ENCODE results near the gene LSAMP. TPM values are rescaled to one million over a fixed set of nuclear protein-coding genes. Genes with fewer than 3 reads are reported as not detected.
A peak's percentile ranks its signal among the peaks of the same experiment; 100 is the strongest.

LSAMP gene
- total and polyA plus RNA-seq, 7 donors, result 0.23 to 47.1 (median 22.9) TPM

- peak overlapping the region in 3 of 4 donors; percentile 4 to 63 (median 62) for H3K4me3 ChIP-seq
- H3K36me3 ChIP-seq, result no peaks in the 10 kb centered on the region
- DNase-seq, result no peak
- no peak for TF ChIP-seq EP300 (IDR thresholded peaks at IDR 0.05)
- TF ChIP-seq, protein P1, sequence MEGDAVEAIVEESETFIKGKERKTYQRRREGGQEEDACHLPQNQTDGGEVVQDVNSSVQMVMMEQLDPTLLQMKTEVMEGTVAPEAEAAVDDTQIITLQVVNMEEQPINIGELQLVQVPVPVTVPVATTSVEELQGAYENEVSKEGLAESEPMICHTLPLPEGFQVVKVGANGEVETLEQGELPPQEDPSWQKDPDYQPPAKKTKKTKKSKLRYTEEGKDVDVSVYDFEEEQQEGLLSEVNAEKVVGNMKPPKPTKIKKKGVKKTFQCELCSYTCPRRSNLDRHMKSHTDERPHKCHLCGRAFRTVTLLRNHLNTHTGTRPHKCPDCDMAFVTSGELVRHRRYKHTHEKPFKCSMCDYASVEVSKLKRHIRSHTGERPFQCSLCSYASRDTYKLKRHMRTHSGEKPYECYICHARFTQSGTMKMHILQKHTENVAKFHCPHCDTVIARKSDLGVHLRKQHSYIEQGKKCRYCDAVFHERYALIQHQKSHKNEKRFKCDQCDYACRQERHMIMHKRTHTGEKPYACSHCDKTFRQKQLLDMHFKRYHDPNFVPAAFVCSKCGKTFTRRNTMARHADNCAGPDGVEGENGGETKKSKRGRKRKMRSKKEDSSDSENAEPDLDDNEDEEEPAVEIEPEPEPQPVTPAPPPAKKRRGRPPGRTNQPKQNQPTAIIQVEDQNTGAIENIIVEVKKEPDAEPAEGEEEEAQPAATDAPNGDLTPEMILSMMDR (IDR thresholded peaks at IDR 0.05), result no peak
- TF ChIP-seq POLR2A (IDR thresholded peaks at IDR 0.05), result no peak
- no peak for TF ChIP-seq POLR2AphosphoS5 (IDR thresholded peaks at IDR 0.05)
- H3K27me3 ChIP-seq, result no peaks in the 10 kb centered on the region
- intact Hi-C loops (cut with DNase I), result loop anchor here (5.0 kb wide), 2 partner anchors 104 to 194 kb away; no protein-coding TSS in a partner anchor
- no peaks in the 10 kb centered on the region for H3K9me3 ChIP-seq
- H3K27ac ChIP-seq, result peak overlapping the region in 1 of 4 donors; percentile 82
- H3K4me1 ChIP-seq, result peaks cover 0 to 28% (median 14%) of the 10 kb centered on the region in 4 donors
- WGBS, 2 donors, result 92 to 93% methylated on average over 4 of the region's 4 CpGs
Observed at GRCh38 chr3:116441652-116442051, 3.6 kb downstream of the LSAMP start.

- WGBS, 2 donors, result 74 to 78% methylated on average over 2 of the region's 2 CpGs
- no peak for TF ChIP-seq EP300 (IDR thresholded peaks at IDR 0.05)
- TF ChIP-seq POLR2A (IDR thresholded peaks at IDR 0.05), result no peak
- TF ChIP-seq, protein P1 (IDR thresholded peaks at IDR 0.05), result no peak
- no peak for TF ChIP-seq POLR2AphosphoS5 (IDR thresholded peaks at IDR 0.05)
- intact Hi-C loops (cut with DNase I), result loop anchor here (5.0 kb wide), 2 partner anchors 103 to 193 kb away; no protein-coding TSS in a partner anchor
Observed at GRCh38 chr3:116440196-116440595, 5.1 kb downstream of the LSAMP start.

DNA sequence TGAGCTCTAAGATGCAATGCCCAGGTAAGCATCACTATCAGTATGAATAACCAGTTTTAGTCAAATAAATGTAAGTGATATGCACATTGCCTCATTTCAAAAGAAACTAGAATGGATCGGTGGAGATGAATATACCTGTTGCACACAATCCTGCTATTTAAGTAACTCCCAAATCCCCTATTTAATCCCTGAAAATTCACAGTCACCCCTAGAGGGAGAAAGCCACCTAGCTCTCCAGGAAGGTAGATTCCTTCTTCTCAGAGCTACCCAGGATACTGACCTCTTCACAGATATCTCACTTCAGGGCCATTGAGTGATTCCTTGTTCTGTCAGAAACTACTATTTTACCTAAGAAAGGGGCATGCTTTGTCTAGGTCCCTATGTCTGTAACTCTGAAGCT is 11.7 kb downstream of the LSAMP start:
- 88 to 95% methylated on average over 1 of the region's 1 CpG for WGBS, 2 donors
- Histone ChIP-seq H3K36me3 (no peaks in the 10 kb centered on the region), H3K27ac (no peak overlapping the region), H3K9me3 (no peaks in the 10 kb centered on the region), H3K27me3 (no peaks in the 10 kb centered on the region), H3K4me3 (no peak overlapping the region), H3K4me1 (no peaks in the 10 kb centered on the region)
- no peak for DNase-seq
- intact Hi-C loops (cut with DNase I), result no loop called here
- TF ChIP-seq, protein P1 (IDR thresholded peaks at IDR 0.05), result no peak
- no peak for TF ChIP-seq POLR2AphosphoS5 (IDR thresholded peaks at IDR 0.05)
- no peak for TF ChIP-seq POLR2A (IDR thresholded peaks at IDR 0.05)
- TF ChIP-seq EP300 (IDR thresholded peaks at IDR 0.05), result no peak

More at GRCh38 chr3:116440196-116440595, 5.1 kb downstream of the LSAMP start:
- Histone ChIP-seq H3K27me3 (no peaks in the 10 kb centered on the region), H3K4me1 (peaks cover 0 to 20% (median 7%) of the 10 kb centered on the region in 4 donors), H3K4me3 (no peak overlapping the region), H3K27ac (no peak overlapping the region), H3K36me3 (no peaks in the 10 kb centered on the region), H3K9me3 (no peaks in the 10 kb centered on the region)
- DNase-seq, result no peak

- H3K36me3 ChIP-seq, result no peaks in the 10 kb centered on the region
- DNase-seq, result no peak
- TF ChIP-seq, protein P1 (IDR thresholded peaks at IDR 0.05), result no peak
- TF ChIP-seq POLR2A (IDR thresholded peaks at IDR 0.05), result no peak
- TF ChIP-seq EP300 (IDR thresholded peaks at IDR 0.05), result no peak
- TF ChIP-seq POLR2AphosphoS5 (IDR thresholded peaks at IDR 0.05), result no peak
- no peaks in the 10 kb centered on the region for H3K27me3 ChIP-seq
- intact Hi-C loops (cut with DNase I), result no loop called here
- H3K4me1 ChIP-seq, result no peaks in the 10 kb centered on the region
- H3K27ac ChIP-seq, result no peak overlapping the region
- 26 to 71% methylated on average over 2 of the region's 2 CpGs for WGBS, 2 donors
- no peaks in the 10 kb centered on the region for H3K9me3 ChIP-seq
- no peak overlapping the region for H3K4me3 ChIP-seq
Observed at GRCh38 chr3:116432795-116433194, 12.5 kb downstream of the LSAMP start.

All from sigmoid colon (tissue), 7 donors.